Esophagus squamous epithelium (tissue), 5 donors: Measurements from ENCODE around the gene SGCD. TPM values are rescaled to one million over a fixed set of nuclear protein-coding genes. Genes with fewer than 3 reads are reported as not detected.

ENCODE experiments used
- DNase-seq: peaks from one replicate; lab custom pipeline; 2025; lab: John Stamatoyannopoulos, UW
- H3K27ac ChIP-seq, 4 donors: fragments of 200-600 bp; sonication (generic); one replicate each; pipeline ENCODE4 v1.5.1; 2016 to 2019; ENCODE audit warnings: mild to moderate bottlenecking in 1 of 4
- H3K27me3 ChIP-seq, 4 donors: fragments of 200-600 bp; sonication (generic); 1 replicate in 3 of 4; 2 replicates in 1 of 4; pipeline versions ENCODE4 v1.5.1 to v1.6.0; 2017 to 2021; ENCODE audit warnings: antibody characterized with exemption in 1 of 4
- H3K36me3 ChIP-seq, 3 donors: fragments of 200-600 bp; sonication (generic); one replicate each; pipeline ENCODE4 v1.5.1; 2016 to 2019
- H3K4me1 ChIP-seq, 3 donors: fragments of 200-600 bp; sonication (generic); one replicate each; pipeline ENCODE4 v1.5.1; 2017 to 2019
- H3K4me3 ChIP-seq, 4 donors: fragments of 200-600 bp; sonication (generic); 1 replicate in 3 of 4; 2 replicates in 1 of 4; pipeline ENCODE4 v1.5.1; 2016 to 2019; ENCODE audit warnings: mild to moderate bottlenecking in 2 of 4, moderate library complexity in 1 of 4
- H3K9me3 ChIP-seq, 3 donors: fragments of 200-600 bp; sonication (generic); one replicate each; pipeline ENCODE4 v1.5.1; 2016 to 2019
- POLR2A ChIP-seq, 4 donors: fragments of 450-650 bp; IDR thresholded peaks; one replicate each; pipeline ENCODE4 v1.6.1; 2017; ENCODE audit warnings: antibody characterized with exemption in 4 of 4, mild to moderate bottlenecking in 4 of 4, moderate library complexity in 3 of 4
- WGBS, 2 donors: methylation state at CpG; one replicate each; pipeline ENCODE4 v1.1.5; 2018; 5-methylcytosine and 5-hydroxymethylcytosine counted together
- intact Hi-C: fragments of 100-400 bp; cut with DNase I; formaldehyde crosslinking; loops from one replicate; pipeline ENCODE4 v1.15.0; 2022
- total RNA-seq, 4 donors: library from RNA; depleted of rRNA; stranded (reverse); fragments of >200 nt; gene quantifications; one replicate each; pipeline ENCODE4 v1.1.0, GENCODE V29; 2016
- TF ChIP-seq, protein P1 (sequence below), 6 experiments: fragments of 450-650 bp in 4 of 6; fragments of 200-600 bp in 2 of 6; sonication (generic) in 2 of 6; IDR thresholded peaks; one replicate each; pipeline ENCODE4 v1.5.1; 2016 to 2019; ENCODE audit warnings: antibody characterized with exemption in 6 of 6, mild to moderate bottlenecking in 4 of 6, moderate library complexity in 4 of 6
- donor health status: DM: yes; HTN: yes; CAD: no.

SGCD gene
- total RNA-seq, 4 donors from 2014 or later, result 0.08 to 4.4 (median 0.64) TPM

DNA sequence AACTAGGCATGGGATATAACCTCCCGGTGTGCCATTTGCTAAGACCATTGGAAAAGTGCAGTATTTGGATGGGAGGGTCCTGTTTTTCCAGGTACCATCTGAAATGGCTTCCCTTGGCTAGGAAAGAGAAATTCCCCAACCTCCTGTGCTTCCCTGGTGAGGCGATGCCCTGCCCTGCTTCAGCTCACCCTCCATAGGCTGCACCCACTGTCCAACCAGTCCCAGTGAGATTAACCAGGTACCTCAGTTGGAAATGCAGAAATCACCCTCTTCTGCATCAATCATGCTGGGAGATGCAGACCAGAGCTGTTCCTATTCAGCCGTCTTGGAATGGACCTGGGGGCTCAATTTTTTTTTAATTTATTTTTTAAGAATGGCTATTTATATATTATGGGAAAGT is 254.8 kb downstream of the SGCD start:
- peaks cover 0 to 4% (median 0%) of the 10 kb centered on the region in 3 donors for H3K9me3 ChIP-seq
- no peaks in the 10 kb centered on the region for H3K36me3 ChIP-seq
- no peaks in the 10 kb centered on the region for H3K4me1 ChIP-seq
- peak overlapping the region in 2 of 4 donors; percentile 25 to 30 for H3K27ac ChIP-seq
- no peaks in the 10 kb centered on the region for H3K27me3 ChIP-seq
- TF ChIP-seq, protein P1, sequence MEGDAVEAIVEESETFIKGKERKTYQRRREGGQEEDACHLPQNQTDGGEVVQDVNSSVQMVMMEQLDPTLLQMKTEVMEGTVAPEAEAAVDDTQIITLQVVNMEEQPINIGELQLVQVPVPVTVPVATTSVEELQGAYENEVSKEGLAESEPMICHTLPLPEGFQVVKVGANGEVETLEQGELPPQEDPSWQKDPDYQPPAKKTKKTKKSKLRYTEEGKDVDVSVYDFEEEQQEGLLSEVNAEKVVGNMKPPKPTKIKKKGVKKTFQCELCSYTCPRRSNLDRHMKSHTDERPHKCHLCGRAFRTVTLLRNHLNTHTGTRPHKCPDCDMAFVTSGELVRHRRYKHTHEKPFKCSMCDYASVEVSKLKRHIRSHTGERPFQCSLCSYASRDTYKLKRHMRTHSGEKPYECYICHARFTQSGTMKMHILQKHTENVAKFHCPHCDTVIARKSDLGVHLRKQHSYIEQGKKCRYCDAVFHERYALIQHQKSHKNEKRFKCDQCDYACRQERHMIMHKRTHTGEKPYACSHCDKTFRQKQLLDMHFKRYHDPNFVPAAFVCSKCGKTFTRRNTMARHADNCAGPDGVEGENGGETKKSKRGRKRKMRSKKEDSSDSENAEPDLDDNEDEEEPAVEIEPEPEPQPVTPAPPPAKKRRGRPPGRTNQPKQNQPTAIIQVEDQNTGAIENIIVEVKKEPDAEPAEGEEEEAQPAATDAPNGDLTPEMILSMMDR (IDR thresholded peaks at IDR 0.05), result no peak
- TF ChIP-seq POLR2A (IDR thresholded peaks at IDR 0.05), result no peak
- DNase-seq, result no peak
- intact Hi-C loops, result no loop called here
- WGBS, 2 donors, result 78 to 96% methylated on average over 2 of the region's 3 CpGs
- no peak overlapping the region for H3K4me3 ChIP-seq

DNA sequence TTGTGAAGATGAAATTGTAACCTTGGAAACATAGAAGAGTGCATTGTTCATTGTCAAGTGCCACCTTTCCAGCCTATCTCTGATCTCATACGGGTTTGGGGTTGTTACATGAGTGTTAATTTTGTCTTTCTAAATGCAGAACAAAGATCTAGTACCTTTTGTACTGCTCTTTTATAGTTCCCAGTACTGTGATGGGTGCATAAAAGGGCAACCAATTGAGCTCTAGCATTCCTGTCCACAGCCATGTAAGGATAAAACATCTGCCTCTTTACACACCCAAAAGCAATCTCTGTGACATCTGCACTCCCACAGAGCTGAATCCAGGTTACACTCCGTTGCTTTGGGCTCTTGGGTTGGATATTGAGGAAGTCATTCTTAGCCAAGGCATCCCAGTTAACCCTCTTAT is 255.2 kb downstream of the SGCD start:
- TF ChIP-seq, protein P1 (IDR thresholded peaks at IDR 0.05), result no peak
- TF ChIP-seq POLR2A (IDR thresholded peaks at IDR 0.05), result no peak
- DNase-seq, result no peak
- WGBS, 2 donors, result 30 to 33% methylated on average over 2 of the region's 2 CpGs
- H3K4me3 ChIP-seq, result no peak overlapping the region
- H3K27ac ChIP-seq, result peak overlapping the region in 2 of 4 donors; percentile 30 to 62
- H3K36me3 ChIP-seq, result no peaks in the 10 kb centered on the region
- peaks cover 0 to 4% (median 0%) of the 10 kb centered on the region in 3 donors for H3K9me3 ChIP-seq
- intact Hi-C loops, result no loop called here
- no peaks in the 10 kb centered on the region for H3K27me3 ChIP-seq
- H3K4me1 ChIP-seq, result no peaks in the 10 kb centered on the region

DNA sequence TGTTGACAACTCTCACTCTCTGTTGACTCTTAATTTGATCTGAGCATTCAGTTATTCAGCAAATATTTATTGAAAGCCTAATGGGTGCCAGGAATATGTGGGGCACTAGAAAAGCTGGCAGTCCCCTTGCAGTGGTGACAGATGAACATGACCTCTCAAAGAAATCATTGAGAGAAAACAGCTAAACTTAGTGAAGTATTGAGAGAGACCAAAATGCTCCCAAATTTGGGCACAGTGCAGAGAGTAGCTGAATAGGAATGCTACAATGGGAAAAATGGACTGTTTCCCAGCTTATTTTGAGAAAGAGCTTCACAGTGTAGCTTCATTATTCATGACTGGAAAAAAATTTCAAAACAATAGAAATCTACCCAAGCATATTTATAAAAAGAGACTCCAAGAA is 257.9 kb downstream of the SGCD start:
- intact Hi-C loops, result no loop called here
- peak overlapping the region in 3 of 4 donors; percentile 61 to 77 (median 62) for H3K27ac ChIP-seq
- TF ChIP-seq, protein P1 (IDR thresholded peaks at IDR 0.05), result no peak
- TF ChIP-seq POLR2A (IDR thresholded peaks at IDR 0.05), result no peak

DNA sequence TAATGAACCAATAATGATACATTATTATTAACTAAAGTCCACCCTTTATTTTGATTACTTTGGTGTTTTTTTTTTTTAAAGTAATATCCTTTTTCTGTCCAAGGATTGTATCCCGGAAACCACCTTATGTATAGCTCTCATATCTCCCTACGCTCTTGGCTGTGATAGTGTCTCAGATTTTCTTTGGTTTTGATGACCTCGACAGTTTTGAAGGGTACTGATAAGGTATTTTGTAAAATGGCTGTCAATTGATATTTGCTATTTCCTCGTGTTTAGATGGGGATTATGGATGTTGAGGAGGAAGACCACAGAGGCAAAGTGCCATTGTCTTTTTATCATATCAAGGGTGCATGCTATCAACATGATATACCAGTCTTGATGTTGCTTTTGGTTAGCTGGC is 259.0 kb downstream of the SGCD start:
- intact Hi-C loops, result no loop called here
- WGBS, 2 donors, result 65 to 81% methylated on average over 4 of the region's 4 CpGs
- TF ChIP-seq, protein P1 (IDR thresholded peaks at IDR 0.05), result no peak
- TF ChIP-seq POLR2A (IDR thresholded peaks at IDR 0.05), result no peak

More for the DNA sequence above, 257.9 kb downstream of the SGCD start:
- Histone ChIP-seq H3K36me3 (no peaks in the 10 kb centered on the region), H3K4me3 (no peak overlapping the region), H3K9me3 (peaks cover 0 to 4% (median 0%) of the 10 kb centered on the region in 3 donors), H3K27me3 (no peaks in the 10 kb centered on the region), H3K4me1 (no peaks in the 10 kb centered on the region)
- DNase-seq, result no peak

DNA sequence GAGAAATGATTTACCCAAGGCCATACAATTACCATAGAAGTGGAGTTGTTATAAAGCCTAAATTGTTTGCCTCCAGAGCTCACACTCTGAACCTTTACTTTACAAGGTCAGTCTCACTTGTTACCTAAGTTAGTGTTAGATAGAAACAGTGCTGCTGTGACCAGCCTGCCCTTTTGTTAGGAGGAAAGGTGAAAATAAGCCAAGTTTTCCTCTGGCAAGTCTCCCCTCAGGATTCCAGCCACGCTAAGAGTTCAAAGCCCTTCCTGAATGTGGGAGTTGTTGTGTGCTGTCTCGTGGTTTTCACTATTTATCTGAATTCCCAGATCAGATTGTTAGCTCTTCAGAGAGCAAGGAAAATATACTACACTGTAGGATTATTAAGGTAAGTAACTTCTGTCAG is 260.0 kb downstream of the SGCD start:
- TF ChIP-seq, protein P1 (IDR thresholded peaks at IDR 0.05), result no peak
- TF ChIP-seq POLR2A (IDR thresholded peaks at IDR 0.05), result no peak
- Histone ChIP-seq H3K27ac (peak overlapping the region in 3 of 4 donors; percentile 38 to 62 (median 43)), H3K27me3 (no peaks in the 10 kb centered on the region), H3K4me1 (no peaks in the 10 kb centered on the region), H3K4me3 (no peak overlapping the region), H3K36me3 (no peaks in the 10 kb centered on the region), H3K9me3 (no peaks in the 10 kb centered on the region)
- intact Hi-C loops, result no loop called here
- 6 to 38% methylated on average over 2 of the region's 2 CpGs for WGBS, 2 donors
- DNase-seq, result no peak

More for the DNA sequence above, 259.0 kb downstream of the SGCD start:
- Histone ChIP-seq H3K27ac (peak overlapping the region in 2 of 4 donors; percentile 47 to 62), H3K4me1 (no peaks in the 10 kb centered on the region), H3K9me3 (peaks cover 0 to 4% (median 0%) of the 10 kb centered on the region in 3 donors), H3K36me3 (no peaks in the 10 kb centered on the region), H3K27me3 (no peaks in the 10 kb centered on the region), H3K4me3 (no peak overlapping the region)
- DNase-seq, result no peak
